Fibroblast of the aortic adventitia (primary cell): Measurements from ENCODE around the gene GARS1. TPM values are rescaled to one million over a fixed set of nuclear protein-coding genes. Genes with fewer than 3 reads are reported as not detected.
"Not testable (repeated sequence)": the region's sequence is repeated elsewhere in the genome, so short reads cannot be mapped to it uniquely, and the experiment has no call there.

Experiments used
- DNase-seq: peaks from one replicate; pipeline ENCODE4 v3.0.0-alpha.2; 2010; ENCODE audit warnings: low read depth
- H3K4me3 ChIP-seq: 2 replicates; pipeline ENCODE4 v1.5.1; 2011; ENCODE audit warnings: low read depth, mild to moderate bottlenecking, control low read depth, low read length, moderate library complexity
- CTCF ChIP-seq: IDR thresholded peaks from 2 replicates; pipeline ENCODE4 v1.5.1; 2011; ENCODE audit warnings: mild to moderate bottlenecking, low read length, control low read depth, inconsistent platforms; ENCODE audit not compliant: insufficient read depth
- total RNA-seq: library from RNA; depleted of rRNA; stranded (reverse); fragments of >200 nt; gene quantifications from 2 replicates; pipeline ENCODE4 v1.2.3, GENCODE V29; 2012; ENCODE audit warnings: low replicate concordance

Gene GARS1
- total RNA-seq, 1 donor: 452 TPM

DNA sequence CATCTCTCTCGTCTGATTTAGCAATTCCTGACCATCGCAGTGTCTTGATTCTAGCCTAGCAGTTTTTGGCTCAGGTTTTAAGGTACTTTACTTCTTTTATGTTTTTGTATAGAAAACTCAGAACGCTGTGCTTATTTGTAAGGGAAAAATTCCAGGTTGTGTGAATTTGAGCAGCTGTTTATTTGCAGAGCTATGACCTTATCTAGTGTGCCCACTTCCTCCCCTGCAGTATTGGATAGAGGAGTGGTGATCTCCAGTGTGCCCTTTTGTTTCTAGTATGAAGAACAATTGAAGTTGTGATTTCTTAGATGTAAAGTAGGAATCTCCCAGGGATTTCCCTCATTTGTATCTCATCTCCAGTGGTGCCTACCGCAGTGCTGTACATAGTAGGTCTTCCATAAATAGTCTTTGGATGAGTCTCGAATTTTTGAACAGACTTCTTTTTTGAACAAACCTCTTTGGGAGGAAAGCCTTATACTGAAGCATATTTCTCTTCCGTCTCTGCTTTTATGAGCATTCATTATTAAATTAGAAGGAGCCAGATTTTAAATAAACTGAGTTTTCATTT, 40.0 kb downstream of the GARS1 start:
- no peak for TF ChIP-seq CTCF
- no peak overlapping the region for H3K4me3 ChIP-seq
- no peak for DNase-seq

DNA sequence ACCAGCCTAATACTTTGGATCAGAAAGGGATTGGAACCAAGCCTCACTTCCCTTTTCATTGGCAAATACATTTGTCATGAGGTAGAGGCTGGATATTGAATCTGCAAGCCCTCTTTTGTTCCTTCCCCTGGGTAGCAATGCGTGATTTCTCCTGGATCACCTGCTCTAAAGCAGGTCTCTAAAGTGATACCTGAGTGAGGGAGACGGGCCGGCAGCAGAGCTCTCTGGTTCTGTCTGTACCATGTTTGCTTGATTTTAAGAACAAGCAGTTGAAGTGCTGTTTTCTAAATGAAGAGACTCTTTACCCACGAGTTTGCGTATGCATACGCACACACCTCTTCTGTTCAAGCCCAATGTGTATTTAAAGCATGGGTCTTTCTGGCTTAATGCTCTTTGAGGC, 41.1 kb downstream of the GARS1 start:
- no peak for TF ChIP-seq CTCF
- DNase-seq: no peak
- H3K4me3 ChIP-seq: no peak overlapping the region

GRCh38 chr7:30642322-30642721, 47.6 kb downstream of the GARS1 start:
- DNase-seq, H3K4me3 ChIP-seq: not testable (repeated sequence)

GRCh38 chr7:30642789-30643188, 48.1 kb downstream of the GARS1 start:
- no peak for TF ChIP-seq CTCF
- H3K4me3 ChIP-seq: no peak overlapping the region
- DNase-seq: no peak

GRCh38 chr7:30644286-30644955, 49.7 kb downstream of the GARS1 start:
- H3K4me3 ChIP-seq: no peak overlapping the region
- no peak for TF ChIP-seq CTCF
- no peak for DNase-seq

- H3K4me3 ChIP-seq: no peak overlapping the region
- no peak for DNase-seq
- TF ChIP-seq CTCF: no peak
These were observed 51.0 kb downstream of the GARS1 start for GRCh38 chr7:30645661-30646060.

- TF ChIP-seq CTCF: no peak
- no peak for DNase-seq
- H3K4me3 ChIP-seq: no peak overlapping the region
These were observed 51.5 kb downstream of the GARS1 start for GRCh38 chr7:30646154-30646553.
